WTC11 (cell line): ENCODE measurements around the gene ANKRD13A. TPM values are rescaled to one million over a fixed set of nuclear protein-coding genes. Genes with fewer than 3 reads are reported as not detected.

Experiments
- ATAC-seq: fragments of 200-7000 bp; cut with Tn5 transposase; 2 replicates; pipeline ENCODE4 v1.10.0; 2021; ENCODE audit warnings: mild to moderate bottlenecking, moderate library complexity
- CTCF ChIA-PET: fragments of 300-600 bp; sonication (Branson Sonifier 250); formaldehyde crosslinking; loops from one replicate; lab custom pipeline; 2021; ENCODE audit warnings: antibody characterized with exemption; lab: Charles Lee
- POLR2A ChIA-PET: fragments of 350-600 bp; sonication (Branson Sonifier 250); formaldehyde crosslinking; loops from one replicate; lab custom pipeline; 2021; ENCODE audit warnings: antibody characterized with exemption; lab: Charles Lee
- DNase-seq: peaks from one replicate; pipeline ENCODE4 v3.0.0; 2021; ENCODE audit warnings: low spot score
- H3K27ac Mint-ChIP-seq: 2 replicates; pipeline ENCODE4 v1.8.0; 2021; ENCODE audit warnings: mixed read lengths
- H3K27me3 Mint-ChIP-seq: 2 replicates; pipeline ENCODE4 v1.8.0; 2021; ENCODE audit warnings: low read depth, mild to moderate bottlenecking, moderate library complexity, mixed read lengths
- H3K36me3 Mint-ChIP-seq: 2 replicates; pipeline ENCODE4 v1.8.0; 2021; ENCODE audit warnings: mixed read lengths
- H3K4me1 Mint-ChIP-seq: 2 replicates; pipeline ENCODE4 v1.8.0; 2022; ENCODE audit warnings: mixed read lengths
- H3K4me3 Mint-ChIP-seq: 2 replicates; pipeline ENCODE4 v1.8.0; 2021; ENCODE audit warnings: mild to moderate bottlenecking, moderate library complexity, mixed read lengths
- H3K9me3 Mint-ChIP-seq: 2 replicates; pipeline ENCODE4 v1.8.0; 2021; ENCODE audit warnings: mixed read lengths
- AR ChIP-seq: fragments of 250-450 bp; sonication (Bioruptor Pico); IDR thresholded peaks from 2 replicates; pipeline ENCODE4 v1.9.0; 2021; ENCODE audit warnings: mild to moderate bottlenecking
- ARID4B ChIP-seq: sonication (generic); formaldehyde crosslinking; IDR thresholded peaks from 2 replicates; pipeline ENCODE4 v1.8.0; 2023; ENCODE audit warnings: missing genetic modification reagents, mild to moderate bottlenecking, borderline replicate concordance
- CDX4 ChIP-seq: fragments of 250-450 bp; sonication (Bioruptor Pico); IDR thresholded peaks from 2 replicates; pipeline ENCODE4 v1.9.0; 2021; ENCODE audit warnings: moderate library complexity, mild to moderate bottlenecking, inconsistent platforms, borderline replicate concordance
- CTCF ChIP-seq: fragments of 200-600 bp; IDR thresholded peaks from 2 replicates; pipeline ENCODE4 v1.8.0; 2022; ENCODE audit warnings: antibody characterized with exemption
- E2F1 ChIP-seq: sonication (generic); formaldehyde crosslinking; IDR thresholded peaks from 2 replicates; pipeline ENCODE4 v1.8.0; 2022; ENCODE audit warnings: mild to moderate bottlenecking, missing genetic modification reagents
- JAZF1 ChIP-seq: fragments of 250-450 bp; sonication (Bioruptor Pico); IDR thresholded peaks from 2 replicates; pipeline ENCODE4 v1.9.0; 2021; ENCODE audit warnings: moderate library complexity, mild to moderate bottlenecking, inconsistent platforms
- JUN ChIP-seq: sonication (generic); formaldehyde crosslinking; IDR thresholded peaks from 2 replicates; pipeline ENCODE4 v1.8.0; 2023; ENCODE audit warnings: mild to moderate bottlenecking, missing genetic modification reagents
- MLX ChIP-seq: sonication (generic); formaldehyde crosslinking; IDR thresholded peaks from 2 replicates; pipeline ENCODE4 v1.8.1; 2023; ENCODE audit warnings: mild to moderate bottlenecking, missing genetic modification reagents, moderate library complexity
- SOX15 ChIP-seq: fragments of 250-450 bp; sonication (Bioruptor Pico); IDR thresholded peaks from 2 replicates; pipeline ENCODE4 v1.9.0; 2021; ENCODE audit warnings: mild to moderate bottlenecking
- TP53 ChIP-seq: sonication (generic); formaldehyde crosslinking; IDR thresholded peaks from 2 replicates; pipeline ENCODE4 v1.8.1; 2023; ENCODE audit warnings: mild to moderate bottlenecking, missing genetic modification reagents
- ZMAT4 ChIP-seq: fragments of 250-450 bp; sonication (Bioruptor Pico); IDR thresholded peaks from 2 replicates; pipeline ENCODE4 v1.9.0; 2021; ENCODE audit warnings: mild to moderate bottlenecking
- ZNF423 ChIP-seq: fragments of 250-450 bp; sonication (Bioruptor Pico); IDR thresholded peaks from 2 replicates; pipeline ENCODE4 v2.1.2; 2022; ENCODE audit warnings: mild to moderate bottlenecking, moderate library complexity
- ZNF532 ChIP-seq: fragments of 250-450 bp; sonication (Bioruptor Pico); IDR thresholded peaks from 2 replicates; pipeline ENCODE4 v1.9.0; 2021; ENCODE audit warnings: mild to moderate bottlenecking, borderline replicate concordance
- ZNF671 ChIP-seq: fragments of 250-450 bp; sonication (Bioruptor Pico); IDR thresholded peaks from 2 replicates; pipeline ENCODE4 v1.8.0; 2021; ENCODE audit warnings: mild to moderate bottlenecking
- ZSCAN18 ChIP-seq: fragments of 250-450 bp; sonication (Bioruptor Pico); IDR thresholded peaks from 2 replicates; pipeline ENCODE4 v2.1.2; 2022; ENCODE audit warnings: mild to moderate bottlenecking, moderate library complexity
- total RNA-seq: library from RNA; stranded (reverse); gene quantifications from 3 replicates; pipeline ENCODE4 v1.2.3, GENCODE V29; 2021

ANKRD13A gene
- total RNA-seq, 1 experiment from 2014 or later: 22.4 TPM

GRCh38 chr12:110062241-110062640, 63.0 kb downstream of the ANKRD13A start:
- H3K36me3 Mint-ChIP-seq: no peaks in the 10 kb centered on the region
- no peak overlapping the region for H3K27ac Mint-ChIP-seq
- ATAC-seq (no peak), DNase-seq (no peak)
- no peak overlapping the region for H3K4me3 Mint-ChIP-seq
- POLR2A ChIA-PET: no interaction called here
- CTCF ChIA-PET: interaction anchor here (0.6 kb wide), 1 partner anchor 368 kb away, joined by 4 read pairs; no protein-coding TSS in a partner anchor
- H3K4me1 Mint-ChIP-seq: no peaks in the 10 kb centered on the region
- peaks cover 7% of the 10 kb centered on the region; the same call in 1 of the 2 replicates for H3K9me3 Mint-ChIP-seq
- TF ChIP-seq CTCF (no peak), CDX4 (no peak), ZNF423 (CRISPR knock-in tag) (no peak)
- H3K27me3 Mint-ChIP-seq: peaks cover 11% of the 10 kb centered on the region

GRCh38 chr12:110065540-110065939, 66.3 kb downstream of the ANKRD13A start:
- POLR2A ChIA-PET: no interaction called here
- Mint-ChIP-seq H3K27me3 (peaks cover 10% of the 10 kb centered on the region), H3K4me1 (no peaks in the 10 kb centered on the region)
- TF ChIP-seq MLX (CRISPR knock-in tag) (no peak), ZMAT4 (CRISPR knock-in tag) (no peak), ZNF671 (CRISPR knock-in tag) (no peak), ZSCAN18 (CRISPR knock-in tag) (no peak), SOX15 (CRISPR knock-in tag) (no peak), ARID4B (CRISPR knock-in tag) (no peak), CDX4 (no peak), ZNF532 (CRISPR knock-in tag) (no peak), AR (CRISPR knock-in tag) (no peak), JUN (CRISPR knock-in tag) (no peak), TP53 (CRISPR knock-in tag) (no peak), JAZF1 (CRISPR knock-in tag) (no peak), E2F1 (CRISPR knock-in tag) (no peak)

More at GRCh38 chr12:110065540-110065939, 66.3 kb downstream of the ANKRD13A start:
- H3K27ac Mint-ChIP-seq: no peak overlapping the region
- H3K9me3 Mint-ChIP-seq: peaks cover 20% of the 10 kb centered on the region; the same call in 1 of the 2 replicates
- H3K4me3 Mint-ChIP-seq: no peak overlapping the region
- no peaks in the 10 kb centered on the region for H3K36me3 Mint-ChIP-seq
- ATAC-seq: no peak
- CTCF ChIA-PET: no interaction called here
- no peak for DNase-seq
